Measurements from ENCODE around the gene DENND1A. TPM values are rescaled to one million over a fixed set of nuclear protein-coding genes. Genes with fewer than 3 reads are reported as not detected.

The DENND1A gene
- total RNA-seq, 1 donor, result 22.9 TPM

GRCh38 chr9:123475407-123475806, 454.5 kb downstream of the DENND1A start:
- DNase-seq (ENCODE audit: low read depth), result no peak
- no peak for TF ChIP-seq CTCF (IDR thresholded peaks at IDR 0.05; ENCODE audit: insufficient read depth, low read depth, low read length)
- H3K4me3 ChIP-seq (ENCODE audit: low read depth, low read length), result no peak overlapping the region

- DNase-seq (ENCODE audit: low read depth), result peak; percentile 7
- no peak for TF ChIP-seq CTCF (IDR thresholded peaks at IDR 0.05; ENCODE audit: insufficient read depth, low read depth, low read length)
- H3K4me3 ChIP-seq (ENCODE audit: low read depth, low read length), result no peak overlapping the region
Observed at GRCh38 chr9:123472862-123473614, 456.9 kb downstream of the DENND1A start.

GRCh38 chr9:123471843-123472570, 457.9 kb downstream of the DENND1A start:
- DNase-seq (ENCODE audit: low read depth), result no peak
- no peak overlapping the region for H3K4me3 ChIP-seq (ENCODE audit: low read depth, low read length)
- no peak for TF ChIP-seq CTCF (IDR thresholded peaks at IDR 0.05; ENCODE audit: insufficient read depth, low read depth, low read length)

GRCh38 chr9:123470991-123471770, 458.7 kb downstream of the DENND1A start:
- no peak overlapping the region for H3K4me3 ChIP-seq (ENCODE audit: low read depth, low read length)
- TF ChIP-seq CTCF (IDR thresholded peaks at IDR 0.05; ENCODE audit: insufficient read depth, low read depth, low read length), result no peak
- no peak for DNase-seq (ENCODE audit: low read depth)

- no peak for TF ChIP-seq CTCF (IDR thresholded peaks at IDR 0.05; ENCODE audit: insufficient read depth, low read depth, low read length)
- H3K4me3 ChIP-seq (ENCODE audit: low read depth, low read length), result no peak overlapping the region
- no peak for DNase-seq (ENCODE audit: low read depth)
Observed at GRCh38 chr9:123470121-123470782, 459.7 kb downstream of the DENND1A start.

GRCh38 chr9:123469282-123469681, 460.6 kb downstream of the DENND1A start:
- no peak for TF ChIP-seq CTCF (IDR thresholded peaks at IDR 0.05; ENCODE audit: insufficient read depth, low read depth, low read length)
- no peak for DNase-seq (ENCODE audit: low read depth)
- H3K4me3 ChIP-seq (ENCODE audit: low read depth, low read length), result no peak overlapping the region

All from fibroblast of villous mesenchyme (primary cell).